Karpas-422 (cell line): ENCODE measurements around the gene LYRM4. TPM values are rescaled to one million over a fixed set of nuclear protein-coding genes. Genes with fewer than 3 reads are reported as not detected.

Experiments
- DNase-seq: peaks from one replicate; pipeline ENCODE4 v3.0.0-alpha.2; 2015
- H2AFZ ChIP-seq: fragments of 200-600 bp; sonication (generic); 2 replicates; pipeline ENCODE4 v1.6.1; 2014; ENCODE audit warnings: antibody characterized with exemption, low read length, mixed read lengths
- H3K27ac ChIP-seq: fragments of 200-600 bp; sonication (generic); 2 replicates; pipeline ENCODE4 v1.5.1; 2014; ENCODE audit warnings: mild to moderate bottlenecking, low read length, moderate library complexity
- H3K27me3 ChIP-seq: fragments of 200-600 bp; sonication (generic); 2 replicates; pipeline ENCODE4 v1.6.1; 2014; ENCODE audit warnings: low read length, mixed read lengths
- H3K36me3 ChIP-seq: fragments of 200-600 bp; sonication (generic); 2 replicates; pipeline ENCODE4 v1.6.1; 2014; ENCODE audit warnings: low read length, mixed read lengths; ENCODE audit not compliant: insufficient read depth
- H3K4me1 ChIP-seq: fragments of 200-600 bp; sonication (generic); 2 replicates; pipeline ENCODE4 v1.6.1; 2014; ENCODE audit warnings: mild to moderate bottlenecking, low read length, mixed read lengths
- H3K4me2 ChIP-seq: fragments of 200-600 bp; sonication (generic); 2 replicates; pipeline ENCODE4 v1.6.1; 2014; ENCODE audit warnings: low read length, low read depth, mild to moderate bottlenecking; ENCODE audit not compliant: poor library complexity, severe bottlenecking
- H3K4me3 ChIP-seq: fragments of 200-600 bp; sonication (generic); 2 replicates; pipeline ENCODE4 v1.5.1; 2014; ENCODE audit warnings: mild to moderate bottlenecking, antibody characterized with exemption, low read length, mixed read lengths
- H3K79me2 ChIP-seq: fragments of 200-600 bp; sonication (generic); 2 replicates; pipeline ENCODE4 v1.6.1; 2014; ENCODE audit warnings: mild to moderate bottlenecking, low read length, mixed read lengths
- H3K9ac ChIP-seq: fragments of 200-600 bp; sonication (generic); 2 replicates; pipeline ENCODE4 v1.6.0; 2014; ENCODE audit warnings: low read length
- H3K9me2 ChIP-seq: fragments of 200-600 bp; sonication (generic), shearing (Covaris generic); replicated peaks from 2 replicates; pipeline ENCODE4 v1.6.0; 2014; ENCODE audit warnings: mild to moderate bottlenecking, low read length, moderate library complexity; ENCODE audit not compliant: insufficient read depth
- H3K9me3 ChIP-seq: fragments of 300-700, 200-600 bp; sonication (generic); 2 replicates; pipeline ENCODE4 v1.6.1; 2014; ENCODE audit warnings: low read length, mixed read lengths
- H4K20me1 ChIP-seq: fragments of 200-600 bp; sonication (generic); 2 replicates; pipeline ENCODE4 v1.6.1; 2014; ENCODE audit warnings: mild to moderate bottlenecking, antibody characterized with exemption, low read length, low read depth; ENCODE audit not compliant: insufficient read depth
- total RNA-seq: library from RNA; depleted of rRNA; stranded (reverse); fragments of >200 nt; shearing (Covaris generic); gene quantifications from 2 replicates; pipeline ENCODE4 v1.2.3, GENCODE V29; 2014; ENCODE audit warnings: low replicate concordance

The LYRM4 gene
- total RNA-seq, 1 experiment from 2014 or later: 50.5 TPM

DNA sequence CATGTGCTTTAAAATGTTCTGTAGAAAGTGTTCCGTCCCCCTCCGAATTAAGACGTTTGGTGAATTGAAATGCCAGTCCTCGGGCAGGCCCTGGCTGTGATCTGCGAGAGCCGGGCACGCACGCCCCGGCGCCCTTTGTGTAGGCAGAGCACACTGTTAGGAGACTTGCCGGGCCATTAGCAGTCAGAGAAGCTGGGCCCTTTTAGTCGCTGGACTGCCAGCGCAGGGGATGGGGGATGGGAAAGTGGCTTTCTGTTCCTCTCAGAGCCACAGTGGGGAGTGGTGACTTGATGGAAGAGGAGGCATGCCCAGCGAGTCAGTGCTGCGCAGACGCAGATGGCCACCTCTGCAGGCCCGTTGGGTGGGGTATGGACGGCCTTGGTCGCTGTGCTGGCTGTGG, 173.4 kb downstream of the LYRM4 start:
- H3K4me3 ChIP-seq: no peak overlapping the region
- no peaks in the 10 kb centered on the region for H3K27me3 ChIP-seq
- H3K36me3 ChIP-seq: no peaks in the 10 kb centered on the region
- no peak for DNase-seq
- H3K4me1 ChIP-seq: peaks cover 8% of the 10 kb centered on the region
- H3K27ac ChIP-seq: no peak overlapping the region
- no peaks in the 10 kb centered on the region for H3K79me2 ChIP-seq
- no peak overlapping the region for H3K9ac ChIP-seq
- no peaks in the 10 kb centered on the region for H3K9me3 ChIP-seq
- no peaks in the 10 kb centered on the region for H3K9me2 ChIP-seq
- H3K4me2 ChIP-seq: no peak overlapping the region
- H4K20me1 ChIP-seq: no peaks in the 10 kb centered on the region; the same call in 1 of the 2 replicates
- H2AFZ ChIP-seq: no peak overlapping the region

DNA sequence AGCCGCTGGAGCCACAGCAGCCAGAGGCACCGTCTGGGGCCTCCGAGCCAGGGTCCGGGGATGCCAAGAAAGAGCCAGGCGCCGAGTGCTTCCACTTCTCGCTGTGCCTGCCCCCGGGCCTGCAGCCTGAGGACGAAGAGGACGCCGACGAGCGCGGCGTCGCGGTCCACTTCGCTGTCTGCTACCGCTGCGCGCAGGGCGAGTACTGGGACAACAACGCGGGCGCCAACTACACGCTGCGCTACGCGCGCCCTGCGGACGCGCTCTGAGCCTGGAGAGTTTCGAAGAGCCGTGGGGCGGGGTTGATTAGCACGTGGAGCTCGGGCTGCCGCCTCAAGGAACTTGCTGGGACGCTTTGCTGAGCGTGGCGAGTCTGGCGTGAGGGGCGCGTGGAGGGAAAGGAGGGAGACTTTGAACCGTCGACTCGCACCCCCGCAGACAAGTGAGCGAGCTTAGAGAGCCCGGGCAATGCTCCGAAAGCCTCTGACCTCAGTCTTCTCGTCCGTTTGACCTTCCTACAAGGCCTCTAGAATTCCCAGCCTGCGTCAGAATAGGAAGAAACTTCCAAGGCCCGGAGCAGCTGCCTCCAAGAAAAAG, 174.4 kb downstream of the LYRM4 start:
- DNase-seq: no peak
- Histone ChIP-seq H3K9ac (no peak overlapping the region), H3K4me1 (peaks cover 1% of the 10 kb centered on the region), H3K4me3 (no peak overlapping the region), H3K79me2 (no peaks in the 10 kb centered on the region), H3K9me2 (no peaks in the 10 kb centered on the region), H3K4me2 (no peak overlapping the region), H3K9me3 (no peaks in the 10 kb centered on the region), H3K27me3 (no peaks in the 10 kb centered on the region), H4K20me1 (no peaks in the 10 kb centered on the region; the same call in 1 of the 2 replicates), H2AFZ (no peak overlapping the region), H3K27ac (no peak overlapping the region), H3K36me3 (no peaks in the 10 kb centered on the region)

DNA sequence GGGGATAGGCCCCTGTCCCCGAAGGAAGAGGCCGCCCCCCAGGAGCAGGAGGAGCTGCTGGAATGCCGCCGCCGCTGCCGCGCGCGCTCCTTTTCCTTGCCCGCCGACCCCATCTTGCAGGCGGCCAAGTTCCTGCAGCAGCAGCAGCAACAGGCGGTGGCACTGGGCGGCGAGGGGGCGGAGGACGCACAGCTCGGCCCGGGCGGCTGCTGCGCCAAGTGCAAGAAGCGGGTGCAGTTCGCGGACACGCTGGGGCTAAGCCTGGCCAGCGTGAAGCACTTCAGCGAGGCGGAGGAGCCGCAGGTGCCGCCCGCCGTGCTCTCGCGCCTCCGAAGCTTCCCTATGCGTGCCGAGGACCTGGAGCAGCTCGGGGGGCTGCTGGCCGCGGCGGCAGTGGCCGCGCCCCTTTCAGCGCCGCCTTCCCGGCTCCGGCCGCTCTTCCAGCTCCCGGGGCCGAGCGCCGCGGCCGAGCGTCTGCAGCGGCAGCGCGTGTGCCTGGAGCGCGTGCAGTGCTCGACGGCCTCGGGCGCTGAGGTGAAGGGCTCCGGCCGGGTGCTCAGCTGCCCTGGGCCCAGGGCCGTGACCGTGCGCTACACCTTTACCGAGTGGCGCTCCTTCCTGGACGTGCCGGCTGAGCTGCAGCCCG, 175.0 kb downstream of the LYRM4 start:
- no peaks in the 10 kb centered on the region for H3K9me3 ChIP-seq
- no peak overlapping the region for H3K4me3 ChIP-seq
- H3K9me2 ChIP-seq: no peaks in the 10 kb centered on the region
- H3K79me2 ChIP-seq: no peaks in the 10 kb centered on the region
- H3K27me3 ChIP-seq: no peaks in the 10 kb centered on the region
- no peak overlapping the region for H3K4me2 ChIP-seq
- no peaks in the 10 kb centered on the region; the same call in 1 of the 2 replicates for H4K20me1 ChIP-seq
- DNase-seq: no peak
- H3K27ac ChIP-seq: no peak overlapping the region
- no peak overlapping the region for H3K9ac ChIP-seq
- no peak overlapping the region for H2AFZ ChIP-seq
- H3K4me1 ChIP-seq: no peaks in the 10 kb centered on the region
- H3K36me3 ChIP-seq: no peaks in the 10 kb centered on the region

DNA sequence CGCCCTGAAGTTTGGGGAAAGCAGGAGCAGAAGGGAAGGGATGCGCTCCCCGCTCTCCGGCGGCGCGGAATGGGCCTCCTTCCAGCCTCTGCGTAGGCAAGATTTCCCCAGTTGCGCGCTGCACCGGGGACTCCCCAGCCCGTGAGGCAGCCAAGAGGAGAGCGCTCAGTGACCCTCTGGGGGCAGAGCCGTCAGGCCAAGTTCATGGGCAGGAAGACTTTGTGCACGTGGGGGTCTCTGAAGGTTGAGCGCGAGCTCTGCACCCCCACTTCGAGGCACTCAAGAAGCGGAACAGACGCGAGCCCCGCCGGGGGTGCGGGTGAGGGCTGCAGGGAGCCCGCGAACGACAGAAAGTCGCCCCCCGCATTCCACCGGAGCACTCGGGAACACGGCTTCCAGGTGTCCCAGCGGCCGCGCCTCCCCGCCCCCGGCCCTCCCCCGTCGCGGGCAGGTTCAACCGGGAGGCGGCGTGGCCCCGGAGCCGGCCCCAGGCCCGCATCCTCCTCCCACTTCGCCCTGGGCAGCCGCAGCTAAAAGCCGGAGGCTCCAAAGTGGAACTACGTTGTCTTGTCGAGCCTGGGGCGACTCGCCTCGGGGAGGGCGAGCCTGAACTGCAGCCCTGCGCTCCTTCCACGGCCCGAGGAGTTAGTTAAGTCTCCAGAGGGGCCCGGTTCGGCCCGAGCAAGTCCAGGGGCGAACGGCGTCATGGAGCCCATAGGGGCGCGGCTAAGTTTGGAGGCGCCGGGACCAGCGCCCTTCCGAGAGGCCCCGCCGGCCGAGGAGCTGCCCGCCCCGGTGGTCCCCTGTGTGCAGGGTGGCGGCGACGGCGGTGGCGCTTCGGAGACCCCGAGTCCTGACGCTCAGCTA, 175.7 kb downstream of the LYRM4 start, which contains the start of gene PPP1R3G:
TSS of gene PPP1R3G (plus strand) at position 561 of the 867 bp plus-strand sequence. CDS start at position 706, 145 bp downstream.
- Histone ChIP-seq H3K4me3 (no peak within 1 kb of the TSS), H3K9me2 (no peaks in the 10 kb centered on the region), H3K27me3 (no peaks in the 10 kb centered on the region), H2AFZ (no peak within 1 kb of the TSS), H3K9ac (no peak within 1 kb of the TSS), H3K79me2 (no peaks in the 10 kb centered on the region), H3K4me2 (no peak within 1 kb of the TSS), H3K4me1 (no peaks in the 10 kb centered on the region), H4K20me1 (no peaks in the 10 kb centered on the region), H3K36me3 (no peaks in the 10 kb centered on the region), H3K9me3 (no peaks in the 10 kb centered on the region), H3K27ac (no peak within 1 kb of the TSS)
- DNase-seq: no peak

DNA sequence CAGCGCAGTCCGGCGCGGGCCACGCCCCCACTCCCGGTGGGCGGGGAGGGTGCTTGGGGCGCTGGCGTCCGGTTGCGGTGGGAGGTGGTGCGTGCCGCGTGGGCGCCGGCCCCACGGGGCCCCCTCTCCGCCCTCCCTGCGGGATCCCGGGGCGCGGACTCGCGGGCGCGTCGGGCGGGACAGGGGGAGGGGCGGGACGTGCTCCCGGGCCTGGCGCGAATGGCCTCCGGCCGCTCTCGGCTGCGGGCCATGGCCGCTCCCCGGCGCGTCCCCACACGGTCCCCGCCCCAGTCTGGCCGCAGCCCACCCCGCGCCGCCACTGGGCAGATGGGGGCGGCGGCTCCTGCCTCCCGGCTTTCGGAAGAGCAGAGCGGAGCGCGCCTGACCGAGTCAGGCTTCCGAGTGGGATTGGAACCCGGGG, 176.4 kb downstream of the LYRM4 start:
- no peaks in the 10 kb centered on the region for H3K27me3 ChIP-seq
- no peaks in the 10 kb centered on the region for H3K79me2 ChIP-seq
- H3K4me3 ChIP-seq: no peak overlapping the region
- no peak overlapping the region for H3K9ac ChIP-seq
- H3K9me3 ChIP-seq: no peaks in the 10 kb centered on the region
- H3K4me1 ChIP-seq: no peaks in the 10 kb centered on the region
- no peak for DNase-seq
- no peak overlapping the region for H3K27ac ChIP-seq
- no peaks in the 10 kb centered on the region for H3K36me3 ChIP-seq
- H3K9me2 ChIP-seq: no peaks in the 10 kb centered on the region
- no peak overlapping the region for H3K4me2 ChIP-seq
- no peak overlapping the region for H2AFZ ChIP-seq
- no peaks in the 10 kb centered on the region for H4K20me1 ChIP-seq

DNA sequence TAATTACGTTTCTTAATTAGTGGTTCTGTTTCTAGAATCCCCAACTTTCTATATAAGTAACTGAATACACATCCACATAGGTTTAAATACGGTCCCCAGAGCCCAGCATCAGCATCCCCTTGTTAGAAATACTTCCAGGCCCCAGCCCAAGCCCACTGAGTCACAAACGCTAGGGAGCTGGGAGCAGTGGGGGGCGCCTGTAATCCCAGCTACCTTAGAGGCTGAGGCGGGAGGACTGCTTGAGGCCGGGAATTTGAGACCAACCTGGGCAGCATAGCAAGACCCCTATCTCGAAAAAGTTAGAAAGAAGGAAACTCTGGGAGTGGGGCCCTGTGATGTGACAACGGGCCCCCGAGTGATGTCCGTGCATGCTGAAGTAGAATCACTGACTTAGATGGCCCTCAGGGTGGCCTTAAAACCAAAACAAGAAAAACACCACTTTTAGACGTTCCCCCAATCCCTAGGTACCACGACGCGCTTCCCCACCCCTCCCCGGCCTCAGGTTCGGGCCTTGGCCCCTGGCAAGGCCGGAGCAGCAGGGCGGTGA, 176.9 kb downstream of the LYRM4 start:
- Histone ChIP-seq H3K9me3 (no peaks in the 10 kb centered on the region), H3K79me2 (no peaks in the 10 kb centered on the region), H3K27ac (no peak overlapping the region), H3K36me3 (no peaks in the 10 kb centered on the region), H3K27me3 (no peaks in the 10 kb centered on the region), H3K9ac (no peak overlapping the region), H2AFZ (no peak overlapping the region), H3K4me3 (no peak overlapping the region), H3K4me1 (no peaks in the 10 kb centered on the region), H3K9me2 (no peaks in the 10 kb centered on the region), H3K4me2 (no peak overlapping the region), H4K20me1 (no peaks in the 10 kb centered on the region)
- no peak for DNase-seq

DNA sequence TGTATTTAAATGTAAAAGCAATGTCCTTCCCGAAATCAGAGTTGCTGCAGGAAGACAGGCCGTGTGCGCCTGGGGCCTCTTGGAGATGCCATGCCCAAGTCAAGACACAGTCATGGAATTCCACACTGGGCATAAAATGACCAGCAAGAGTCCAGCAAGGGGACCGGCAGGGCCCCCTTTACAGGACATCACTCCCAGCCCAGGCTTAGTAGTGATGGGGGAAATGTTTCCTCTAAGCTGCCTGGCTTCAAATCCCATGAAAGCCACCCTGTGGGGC, 177.5 kb downstream of the LYRM4 start:
- Histone ChIP-seq H3K27ac (no peak overlapping the region), H4K20me1 (no peaks in the 10 kb centered on the region), H3K4me2 (no peak overlapping the region)

More for the DNA sequence above, 177.5 kb downstream of the LYRM4 start:
- Histone ChIP-seq H3K4me3 (no peak overlapping the region), H3K9ac (no peak overlapping the region), H3K27me3 (no peaks in the 10 kb centered on the region), H3K9me2 (no peaks in the 10 kb centered on the region), H3K9me3 (no peaks in the 10 kb centered on the region), H3K36me3 (no peaks in the 10 kb centered on the region), H2AFZ (no peak overlapping the region), H3K4me1 (no peaks in the 10 kb centered on the region), H3K79me2 (no peaks in the 10 kb centered on the region)
- no peak for DNase-seq
